ENCODE data around the gene CGB8. TPM values are rescaled to one million over a fixed set of nuclear protein-coding genes. Genes with fewer than 3 reads are reported as not detected.

CGB8 gene
- total RNA-seq, 2 experiments from 2014 or later, result not detected

- no peak for DNase-seq
- no peak overlapping the region for H3K4me3 Mint-ChIP-seq
- peaks cover 13% of the 10 kb centered on the region for H3K36me3 Mint-ChIP-seq
- no peaks in the 10 kb centered on the region for H3K9me3 Mint-ChIP-seq
- intact Hi-C loops (cut with micrococcal nuclease), result no loop called here
- ChIA-PET CTCF (interaction anchor here (1.4 kb wide), 1 partner anchor 13 kb away, joined by 3 read pairs; no protein-coding TSS in a partner anchor), POLR2A (no interaction called here)
- H3K27ac Mint-ChIP-seq, result no peak overlapping the region
- no peaks in the 10 kb centered on the region for H3K4me1 Mint-ChIP-seq (ENCODE audit: low read depth)
- H3K27me3 Mint-ChIP-seq, result no peaks in the 10 kb centered on the region
These were observed 37.7 kb downstream of the CGB8 start for GRCh38 chr19:49011194-49011593.

- peaks cover 11% of the 10 kb centered on the region for H3K36me3 Mint-ChIP-seq
- no peaks in the 10 kb centered on the region for H3K9me3 Mint-ChIP-seq
- no peak overlapping the region for H3K4me3 Mint-ChIP-seq
- intact Hi-C loops (cut with micrococcal nuclease), result no loop called here
- no peaks in the 10 kb centered on the region for H3K4me1 Mint-ChIP-seq (ENCODE audit: low read depth)
- H3K27me3 Mint-ChIP-seq, result no peaks in the 10 kb centered on the region
- no peak overlapping the region for H3K27ac Mint-ChIP-seq
- ChIA-PET CTCF (interaction anchor here (0.8 kb wide), 1 partner anchor 9 kb away, joined by 4 read pairs; no protein-coding TSS in a partner anchor), POLR2A (interaction anchor here (0.5 to 1.1 kb wide), 2 partner anchors 7 to 61 kb away, joined by 3 to 4 read pairs; no protein-coding TSS in a partner anchor)
- DNase-seq, result no peak
These were observed 38.5 kb downstream of the CGB8 start for GRCh38 chr19:49010453-49010852.

- Mint-ChIP-seq H3K4me3 (no peak overlapping the region), H3K36me3 (peaks cover 14% of the 10 kb centered on the region), H3K4me1 (ENCODE audit: low read depth) (no peaks in the 10 kb centered on the region), H3K27me3 (no peaks in the 10 kb centered on the region), H3K27ac (no peak overlapping the region), H3K9me3 (no peaks in the 10 kb centered on the region)
- POLR2A ChIA-PET, result interaction anchor here (1.1 kb wide), 1 partner anchor 8 kb away, joined by 4 read pairs; no protein-coding TSS in a partner anchor
- intact Hi-C loops (cut with micrococcal nuclease), result no loop called here
- no peak for DNase-seq
- CTCF ChIA-PET, result interaction anchor here (0.8 kb wide), 1 partner anchor 9 kb away, joined by 4 read pairs; no protein-coding TSS in a partner anchor
These were observed 39.1 kb downstream of the CGB8 start for GRCh38 chr19:49009828-49010227.

GRCh38 chr19:49006905-49007304, 42.0 kb downstream of the CGB8 start:
- intact Hi-C loops (cut with micrococcal nuclease), result no loop called here
- peaks cover 20% of the 10 kb centered on the region for H3K36me3 Mint-ChIP-seq
- H3K27ac Mint-ChIP-seq, result no peak overlapping the region
- POLR2A ChIA-PET, result no interaction called here
- no peaks in the 10 kb centered on the region for H3K27me3 Mint-ChIP-seq
- no peaks in the 10 kb centered on the region for H3K9me3 Mint-ChIP-seq
- CTCF ChIA-PET, result no interaction called here
- H3K4me1 Mint-ChIP-seq (ENCODE audit: low read depth), result no peaks in the 10 kb centered on the region
- no peak overlapping the region for H3K4me3 Mint-ChIP-seq
- DNase-seq, result no peak

- POLR2A ChIA-PET, result no interaction called here
- CTCF ChIA-PET, result interaction anchor here (1.8 kb wide), 1 partner anchor 12 kb away, joined by 5 read pairs; the partner anchor contains the start of genes GYS1 and RUVBL2
These were observed 43.8 kb downstream of the CGB8 start for GRCh38 chr19:49004964-49005614.

GRCh38 chr19:49004133-49004532, 44.8 kb downstream of the CGB8 start:
- Mint-ChIP-seq H3K27me3 (no peaks in the 10 kb centered on the region), H3K4me3 (no peak overlapping the region), H3K4me1 (ENCODE audit: low read depth) (peaks cover 5% of the 10 kb centered on the region), H3K9me3 (no peaks in the 10 kb centered on the region), H3K36me3 (peaks cover 27% of the 10 kb centered on the region), H3K27ac (no peak overlapping the region)
- ChIA-PET CTCF (interaction anchor here (1.1 to 1.3 kb wide), 3 partner anchors 14 to 216 kb away, joined by 3 to 4 read pairs (median 3); no protein-coding TSS in a partner anchor), POLR2A (no interaction called here)
- intact Hi-C loops (cut with micrococcal nuclease), result no loop called here
- no peak for DNase-seq

More at GRCh38 chr19:49004964-49005614, 43.8 kb downstream of the CGB8 start:
- Mint-ChIP-seq H3K36me3 (peaks cover 20% of the 10 kb centered on the region), H3K4me1 (ENCODE audit: low read depth) (no peaks in the 10 kb centered on the region), H3K27ac (no peak overlapping the region), H3K27me3 (no peaks in the 10 kb centered on the region), H3K4me3 (no peak overlapping the region), H3K9me3 (no peaks in the 10 kb centered on the region)
- intact Hi-C loops (cut with micrococcal nuclease), result no loop called here
- DNase-seq, result no peak

GRCh38 chr19:48999481-49000325, 49.2 kb downstream of the CGB8 start:
- intact Hi-C loops (cut with micrococcal nuclease), result loop anchor here (10.0 kb wide), 1 partner anchor 85 kb away; the partner anchor contains the start of gene SNRNP70
- no peaks in the 10 kb centered on the region for H3K27me3 Mint-ChIP-seq
- ChIA-PET POLR2A (interaction anchor here (1.1 to 1.2 kb wide), 2 partner anchors 14 to 18 kb away, joined by 3 read pairs; no protein-coding TSS in a partner anchor), CTCF (interaction anchor here (0.6 to 4.3 kb wide), 31 partner anchors 9 to 225 kb away, joined by 3 to 42 read pairs (median 4); partner anchors contain the start of genes CGB7 and HSD17B14)
- H3K36me3 Mint-ChIP-seq, result peaks cover 27% of the 10 kb centered on the region
- H3K4me3 Mint-ChIP-seq, result no peak overlapping the region
- DNase-seq, result peak; percentile 84
- H3K9me3 Mint-ChIP-seq, result no peaks in the 10 kb centered on the region
- peaks cover 18% of the 10 kb centered on the region for H3K4me1 Mint-ChIP-seq (ENCODE audit: low read depth)
- peak overlapping the region; percentile 38 for H3K27ac Mint-ChIP-seq

GRCh38 chr19:48997972-48998371, 50.9 kb downstream of the CGB8 start:
- intact Hi-C loops (cut with micrococcal nuclease), result loop anchor here (10.0 kb wide), 1 partner anchor 87 kb away; the partner anchor contains the start of gene SNRNP70
- DNase-seq, result peak; percentile 71
- ChIA-PET CTCF (interaction anchor here (0.6 to 4.3 kb wide), 10 partner anchors 13 to 202 kb away, joined by 3 to 42 read pairs (median 4); a partner anchor contains a TSS), POLR2A (no interaction called here)
- Mint-ChIP-seq H3K9me3 (no peaks in the 10 kb centered on the region), H3K4me3 (no peak overlapping the region), H3K4me1 (ENCODE audit: low read depth) (peaks cover 27% of the 10 kb centered on the region), H3K27me3 (no peaks in the 10 kb centered on the region), H3K27ac (no peak overlapping the region), H3K36me3 (peaks cover 23% of the 10 kb centered on the region)

Small RNA genes lying within 50 kb of the gene (microRNA-seq; reads per million reads assigned to microRNA genes)
- 1.6 reads per million for gene MIR6798 (ENCODE audit: borderline microRNAs expressed, borderline number of aligned reads, borderline replicate concordance)

Other genes with a start within 250 kb of the CGB8 start
- gene BCAT2, start 238.1 kb downstream of the CGB8 start, total RNA-seq, result 10 to 100 TPM; 59.8 to 61.5 TPM
- under 1 TPM in 1 of 2 experiments, not detected in 1; 0.31 TPM for gene HSD17B14, start 212.6 kb downstream of the CGB8 start, total RNA-seq
- gene PLEKHA4, start 180.5 kb downstream of the CGB8 start, total RNA-seq, result 10 to 100 TPM; 10.5 to 11.0 TPM
- gene PPP1R15A, start 176.7 kb downstream of the CGB8 start, total RNA-seq, result 10 to 100 TPM; 49.7 to 52.0 TPM
- gene TULP2, start 150.4 kb downstream of the CGB8 start, total RNA-seq, result under 1 TPM; 0.34 to 0.59 TPM
- gene NUCB1, start 148.8 kb downstream of the CGB8 start, total RNA-seq, result 100 to 1,000 TPM; 154 to 159 TPM
- 1 to 10 TPM; 2.0 to 2.8 TPM for gene DHDH, start 115.4 kb downstream of the CGB8 start, total RNA-seq
- 100 to 1,000 TPM; 173 to 181 TPM for gene BAX, start 94.2 kb downstream of the CGB8 start, total RNA-seq
- 100 to 1,000 TPM; 870 to 900 TPM for gene FTL, start 83.8 kb downstream of the CGB8 start, total RNA-seq
- gene GYS1, start 55.8 kb downstream of the CGB8 start, total RNA-seq, result 10 to 100 TPM; 42.2 to 47.6 TPM
- 100 to 1,000 TPM; 107 to 109 TPM for gene RUVBL2, start 55.2 kb downstream of the CGB8 start, total RNA-seq
- gene LHB, start 32.0 kb downstream of the CGB8 start, total RNA-seq, result under 1 TPM in 1 of 2 experiments, not detected in 1; 0.48 TPM
- not detected for gene CGB3, start 24.8 kb downstream of the CGB8 start, total RNA-seq
- gene CGB2, start 17.2 kb downstream of the CGB8 start, total RNA-seq, result not detected
- not detected for gene CGB1, start 12.2 kb downstream of the CGB8 start, total RNA-seq
- gene CGB5, start 5.3 kb downstream of the CGB8 start, total RNA-seq, result not detected
- gene CGB7, start 8.6 kb upstream of the CGB8 start, total RNA-seq, result not detected
- not detected for gene NTF4, start 15.7 kb upstream of the CGB8 start, total RNA-seq
- not detected for gene KCNA7, start 23.6 kb upstream of the CGB8 start, total RNA-seq
- 100 to 1,000 TPM; 180 to 190 TPM for gene SNRNP70, start 36.3 kb upstream of the CGB8 start, total RNA-seq
- 1 to 10 TPM; 5.1 to 5.6 TPM for gene LIN7B, start 65.3 kb upstream of the CGB8 start, total RNA-seq
- gene C19orf73, start 70.0 kb upstream of the CGB8 start, total RNA-seq, result 1 to 10 TPM; 1.4 TPM
- gene PPFIA3, start 70.4 kb upstream of the CGB8 start, total RNA-seq, result 1 to 10 TPM; 3.5 to 5.0 TPM
- not detected for gene HRC, start 106.3 kb upstream of the CGB8 start, total RNA-seq
- 1 to 10 TPM; 1.1 to 1.2 TPM for gene TRPM4, start 108.7 kb upstream of the CGB8 start, total RNA-seq

Data from activated CD4-positive, alpha-beta memory T cell treated with anti-CD3 and anti-CD28 coated beads for 36 hours (primary cell).